NCI-H345 treated with DMSO at 0.1 percent for 48 hours (cell line): ENCODE results near the gene RAI1.
"Not testable (repeated sequence)": the region's sequence is repeated elsewhere in the genome, so short reads cannot be mapped to it uniquely, and the experiment has no call there.

Experiments used
- DNase-seq: peaks from one replicate; lab custom pipeline; 2025; ENCODE audit not compliant: unreplicated experiment; lab: John Stamatoyannopoulos, UW

Gene RAI1

GRCh38 chr17:17795946-17796786 lies 114.9 kb downstream of the RAI1 start:
- no peak for DNase-seq

- DNase-seq = no peak
Measured at GRCh38 chr17:17796787-17797061, 115.5 kb downstream of the RAI1 start.

GRCh38 chr17:17797119-17797809 lies 116.0 kb downstream of the RAI1 start:
- DNase-seq = no peak

GRCh38 chr17:17798010-17798556 lies 116.8 kb downstream of the RAI1 start:
- DNase-seq = no peak

GRCh38 chr17:17798573-17799255 lies 117.5 kb downstream of the RAI1 start:
- no peak for DNase-seq

- DNase-seq = no peak
Measured at GRCh38 chr17:17800504-17801021, 119.3 kb downstream of the RAI1 start.

- DNase-seq = no peak
Measured at GRCh38 chr17:17801800-17802481, 120.7 kb downstream of the RAI1 start.

GRCh38 chr17:17804007-17804406 lies 122.7 kb downstream of the RAI1 start:
- no peak for DNase-seq

- DNase-seq = no peak
Measured at GRCh38 chr17:17805575-17805974, 124.3 kb downstream of the RAI1 start.

- DNase-seq = no peak
Measured at GRCh38 chr17:17806035-17806434, 124.8 kb downstream of the RAI1 start.

GRCh38 chr17:17806611-17807274 lies 125.5 kb downstream of the RAI1 start:
- DNase-seq = no peak

GRCh38 chr17:17807440-17807839 lies 126.2 kb downstream of the RAI1 start:
- no peak for DNase-seq

- DNase-seq = not testable (repeated sequence)
Measured at GRCh38 chr17:17808200-17808599, 126.9 kb downstream of the RAI1 start.

GRCh38 chr17:17808706-17809432 lies 127.6 kb downstream of the RAI1 start:
- DNase-seq = no peak

GRCh38 chr17:17809531-17810083 lies 128.3 kb downstream of the RAI1 start:
- no peak for DNase-seq

GRCh38 chr17:17810084-17810894 lies 129.0 kb downstream of the RAI1 start:
- DNase-seq = no peak

GRCh38 chr17:17810895-17811248 lies 129.6 kb downstream of the RAI1 start:
- DNase-seq = no peak

- DNase-seq = no peak
Measured at GRCh38 chr17:17811381-17812210, 130.3 kb downstream of the RAI1 start.
